Stimulated activated CD8-positive, alpha-beta memory T cell treated with anti-CD3 and anti-CD28 coated beads, Interleukin-7, amount 100 ng/mL, for 4 hours (primary cell): Measurements from ENCODE around the gene ARMCX4.
A peak's percentile ranks its signal among the peaks of the same experiment; 100 is the strongest.
"Not testable (repeated sequence)": the region's sequence is repeated elsewhere in the genome, so short reads cannot be mapped to it uniquely, and the experiment has no call there.

Experiments used
- DNase-seq, 2 donors: peaks; one replicate each; pipeline ENCODE4 v3.0.0-alpha.2; 2020; ENCODE audit warnings: low read depth in 2 of 2

The ARMCX4 gene

DNA sequence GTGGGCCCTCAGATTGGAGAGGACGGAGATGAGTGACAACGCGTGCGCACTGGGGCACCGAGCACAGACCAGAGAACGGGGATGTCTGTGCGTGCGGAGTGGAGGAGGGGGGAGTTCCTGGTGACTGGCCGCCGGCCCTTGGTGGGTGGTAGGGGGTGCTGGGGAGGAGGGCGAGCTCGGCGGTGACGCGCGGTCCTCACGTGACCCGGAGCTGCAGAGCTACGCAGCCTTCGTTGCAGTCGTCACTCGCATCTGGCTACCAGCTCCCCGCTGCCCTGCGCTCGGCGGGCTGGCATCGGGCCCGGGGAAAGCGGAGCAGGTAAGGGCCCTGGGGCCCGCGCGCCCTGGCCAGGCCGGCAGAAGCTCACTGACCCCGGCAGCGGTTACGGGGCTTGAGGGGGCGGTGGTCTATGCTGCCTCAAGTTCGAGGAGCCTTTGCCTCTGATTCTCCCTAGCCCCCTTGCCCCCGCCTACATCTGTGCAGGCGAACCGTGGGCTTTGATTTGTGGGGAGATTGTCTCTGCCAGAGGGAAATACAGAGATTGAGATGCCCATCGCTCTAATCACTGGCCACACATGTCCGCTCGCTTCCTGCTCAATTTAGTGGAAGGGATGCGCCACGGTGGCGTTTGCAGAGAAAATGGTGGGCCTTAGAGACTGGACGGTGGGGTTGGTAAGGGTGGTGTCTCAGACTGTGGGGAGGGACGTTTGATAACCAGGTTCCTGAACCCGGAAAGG is at the start of gene ARMCX4:
Gene ARMCX4, plus strand, starts transcription at position 245 of the 738 bp plus-strand sequence. CDS start 3,134 bp downstream, outside the sequence.
- peak; percentile 0 to 33 for DNase-seq

DNA sequence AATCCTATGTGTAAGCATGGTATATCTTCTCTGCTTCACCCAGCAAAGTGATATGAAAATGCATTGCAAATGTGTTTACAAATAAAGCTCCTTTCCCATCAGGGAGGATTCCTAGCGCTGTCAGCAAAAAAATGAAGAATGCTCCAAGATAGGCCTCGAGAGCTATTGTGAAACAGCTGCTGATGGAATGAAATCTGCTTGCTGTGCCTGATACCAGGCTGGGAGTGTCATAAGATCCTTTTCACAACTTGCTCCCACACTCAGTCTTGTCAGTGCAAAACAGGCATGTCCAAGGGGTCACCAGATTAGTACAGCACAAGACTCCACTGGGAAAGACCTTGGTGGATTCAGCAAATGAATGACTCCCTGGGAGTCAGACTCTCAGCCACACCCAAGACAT is 43.2 kb upstream of the ARMCX4 start:
- DNase-seq = no peak

DNA sequence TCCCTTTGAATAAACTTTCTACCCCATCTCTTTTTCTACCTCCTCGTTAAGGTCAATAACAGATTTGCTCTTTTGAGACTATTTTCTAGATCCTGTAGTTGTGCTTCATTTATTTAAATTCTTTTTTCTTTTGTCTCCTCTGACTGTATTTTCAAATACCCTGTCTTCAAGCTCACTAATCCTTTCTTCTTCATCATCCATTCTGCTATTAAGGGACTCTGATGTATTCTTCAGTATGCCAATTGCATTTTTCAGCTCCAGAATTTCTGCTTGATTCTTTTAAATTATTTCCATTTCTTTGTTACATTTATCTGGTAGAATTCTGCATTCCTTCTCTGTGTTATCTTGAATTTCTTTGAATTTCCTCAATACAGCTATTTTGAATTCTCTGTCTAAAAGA is 36.0 kb upstream of the ARMCX4 start:
- no peak for DNase-seq

DNA sequence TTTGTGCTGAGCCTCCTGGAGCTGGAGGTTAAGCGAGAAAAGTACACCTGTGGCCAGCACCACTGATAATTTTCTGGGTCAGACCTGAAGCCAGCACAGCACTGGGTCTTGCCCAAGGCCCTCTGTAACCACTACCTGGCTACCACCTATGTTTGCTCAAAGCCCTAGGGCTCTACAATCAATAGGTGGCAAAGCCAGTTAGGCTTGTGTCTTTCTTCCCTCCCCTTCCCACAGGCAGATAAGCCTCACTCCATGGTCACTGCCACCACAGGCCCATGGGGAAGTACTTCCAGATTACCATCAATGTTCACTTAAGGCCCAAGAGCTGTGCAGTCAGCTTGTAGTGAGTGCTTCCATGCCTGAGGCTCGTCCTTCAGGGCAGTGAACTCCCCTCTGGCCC is 35.2 kb upstream of the ARMCX4 start:
- no peak for DNase-seq

DNA sequence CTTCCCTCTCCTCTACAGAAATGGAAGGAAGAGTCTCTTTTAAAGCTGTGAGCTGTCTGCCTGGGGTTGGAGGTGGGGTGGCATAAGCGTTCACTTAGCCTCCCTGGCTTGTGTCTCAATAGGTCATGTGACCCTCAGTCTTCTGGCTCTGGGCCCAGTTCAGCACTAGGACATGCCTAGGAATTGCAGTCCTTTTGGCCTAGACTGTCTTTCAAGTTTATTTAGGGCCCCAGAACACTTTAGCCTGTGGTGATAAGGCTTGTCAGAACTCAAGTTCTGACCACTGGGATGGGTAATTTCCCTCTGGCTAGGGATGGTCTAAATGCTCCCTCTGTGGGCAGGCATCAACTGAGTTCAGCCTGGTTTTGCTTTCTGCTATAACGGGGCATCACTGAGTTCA is 34.3 kb upstream of the ARMCX4 start:
- DNase-seq = no peak

DNA sequence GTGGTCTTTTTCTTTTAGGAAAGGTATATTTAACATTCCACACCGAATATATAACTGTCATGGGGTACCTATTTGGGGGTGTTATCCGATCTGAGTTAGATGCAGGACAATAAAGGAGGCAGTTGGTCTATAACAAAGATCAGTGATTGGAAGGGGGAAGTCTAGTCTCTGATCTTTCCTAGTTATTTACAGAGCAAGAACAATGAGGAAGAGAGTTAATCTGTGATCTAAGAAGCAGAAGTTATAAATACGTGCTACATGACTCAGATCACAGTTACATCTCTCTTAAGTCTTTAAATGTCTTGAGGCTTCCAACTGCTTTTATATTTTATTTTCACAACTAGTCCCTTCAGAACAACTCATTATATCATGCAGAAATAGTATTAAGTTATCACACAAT is 33.2 kb upstream of the ARMCX4 start:
- no peak for DNase-seq

DNA sequence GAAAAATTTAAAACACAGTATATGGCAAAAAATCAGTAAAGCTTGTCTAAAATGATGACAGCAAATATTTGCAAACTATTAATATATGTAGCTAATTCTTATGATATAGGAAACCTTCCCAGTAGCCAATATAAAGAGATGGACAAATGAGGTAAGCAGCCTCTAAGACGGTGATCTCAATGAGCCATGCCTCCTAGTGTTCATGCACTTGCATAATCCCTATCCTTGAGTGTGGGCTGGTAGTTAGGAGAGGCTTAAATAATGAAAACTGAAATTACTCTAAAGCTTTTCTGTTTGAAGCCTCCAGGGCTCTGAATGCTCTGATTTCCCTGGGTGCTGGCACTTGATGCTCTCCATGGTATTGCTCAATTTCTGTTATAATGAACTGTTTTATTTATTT is 24.6 kb upstream of the ARMCX4 start:
- no peak for DNase-seq

DNA sequence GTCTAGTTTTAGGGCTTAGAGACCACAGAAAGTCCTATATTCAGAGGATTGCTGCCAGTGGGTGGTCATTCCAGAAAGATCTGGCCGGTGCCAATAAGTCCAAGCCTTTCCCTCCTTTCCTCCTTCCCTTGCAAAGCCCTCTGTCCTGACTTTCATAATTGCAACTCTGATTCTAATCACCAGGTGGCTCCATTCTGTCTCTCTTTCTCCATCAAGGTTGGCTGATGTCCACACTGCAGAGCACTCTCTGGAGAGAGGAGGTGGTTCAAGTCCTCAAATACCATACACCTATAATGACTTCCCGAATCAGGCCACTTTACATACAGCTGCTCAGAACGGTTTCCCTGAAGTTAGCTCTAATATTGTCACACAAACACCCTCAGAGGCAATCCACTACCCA is 22.4 kb upstream of the ARMCX4 start:
- DNase-seq = no peak

DNA sequence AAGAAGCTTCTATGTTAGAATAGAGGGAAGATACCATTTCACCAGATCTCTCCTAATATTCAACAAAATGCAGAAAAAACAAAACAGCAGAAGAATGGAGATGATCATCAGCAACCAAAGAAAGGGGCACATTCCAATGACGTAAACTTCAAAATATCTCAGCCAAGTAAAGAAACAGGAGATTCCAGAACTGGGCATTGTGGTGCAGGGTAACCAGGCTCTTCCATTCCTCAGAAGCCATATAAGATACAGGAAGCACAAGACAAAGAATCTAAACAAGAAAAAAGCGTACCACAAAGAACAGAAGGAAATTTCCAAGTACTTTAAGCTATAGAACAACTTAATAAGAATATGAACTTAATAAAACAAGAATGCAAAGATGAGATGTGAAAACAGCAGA is 6.9 kb upstream of the ARMCX4 start:
- DNase-seq = no peak

DNA sequence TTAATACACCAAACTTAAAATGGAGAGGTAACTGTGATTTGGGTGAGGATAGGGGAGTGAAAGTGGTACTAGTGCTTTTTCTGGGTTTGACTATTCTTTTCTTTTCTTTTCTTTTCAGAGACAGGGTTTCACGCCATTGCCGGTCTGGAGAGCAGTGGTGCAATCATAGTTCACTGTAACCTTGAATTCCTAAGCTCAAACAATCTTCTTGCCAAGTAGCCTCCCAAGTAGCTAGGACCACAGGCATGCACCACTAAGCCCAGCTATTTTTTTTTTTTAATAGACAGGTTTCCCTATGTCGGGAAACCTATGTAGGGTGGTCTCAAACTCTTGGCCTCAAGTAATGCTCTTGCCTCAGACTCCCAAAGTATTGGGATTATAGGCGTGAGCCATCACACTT is 3.0 kb upstream of the ARMCX4 start:
- no peak for DNase-seq

DNA sequence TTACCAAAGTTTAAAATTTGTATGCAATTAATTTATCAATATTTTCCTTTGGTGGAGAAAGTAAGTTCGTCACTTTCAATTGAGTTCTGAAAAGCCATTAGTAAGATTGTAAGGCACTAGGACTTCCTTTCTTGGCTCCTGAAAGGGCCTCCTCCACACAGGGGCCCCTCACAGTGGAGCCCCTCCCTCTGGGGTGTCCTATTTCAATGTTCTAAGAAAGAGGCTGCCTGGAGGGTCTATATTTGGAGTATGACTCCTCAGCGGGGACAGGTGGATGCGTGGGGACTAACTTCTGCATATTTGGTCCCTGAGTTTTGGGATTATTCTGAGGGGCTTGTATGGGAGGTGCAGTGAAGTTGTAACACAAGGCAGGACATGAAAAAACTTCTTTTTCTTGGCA is 1.6 kb upstream of the ARMCX4 start:
- DNase-seq = no peak

DNA sequence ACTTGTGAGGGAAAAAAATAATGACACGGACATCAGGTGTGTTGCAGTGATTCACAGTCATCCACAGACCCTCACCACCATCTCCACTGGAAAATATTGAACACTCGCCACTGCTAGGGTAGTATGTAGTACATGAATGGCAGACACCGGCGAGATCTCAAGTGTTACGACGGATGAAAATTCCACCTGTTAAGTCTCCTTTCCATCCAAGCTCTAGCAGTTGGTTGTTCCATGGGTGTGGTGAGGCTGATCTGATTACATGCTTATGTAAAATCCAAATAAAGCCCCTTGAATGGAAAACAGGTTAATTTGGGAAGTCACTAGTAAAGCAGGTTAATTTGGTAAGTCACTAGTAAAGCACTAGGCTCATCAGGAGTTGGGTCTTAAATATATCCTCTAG is 1.1 kb upstream of the ARMCX4 start:
- no peak for DNase-seq

DNA sequence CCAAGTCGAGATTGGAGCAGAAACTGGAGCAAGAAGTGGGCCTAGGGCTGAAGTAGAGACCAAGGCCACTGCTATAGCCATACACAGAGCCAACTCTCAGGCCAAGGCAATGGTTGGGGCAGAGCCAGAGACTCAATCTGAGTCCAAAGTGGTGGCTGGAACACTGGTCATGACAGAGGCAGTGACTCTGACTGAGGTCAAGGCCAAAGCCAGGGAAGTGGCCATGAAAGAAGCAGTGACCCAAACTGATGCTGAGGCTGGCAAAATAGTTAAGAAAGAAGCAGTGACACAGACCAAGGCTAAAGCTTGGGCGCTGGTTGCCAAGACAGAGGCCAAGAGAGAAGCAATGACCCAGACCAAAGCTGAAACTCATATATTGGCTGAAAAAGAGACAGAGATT is 3.5 kb downstream of the ARMCX4 start:
- DNase-seq = no peak

DNA sequence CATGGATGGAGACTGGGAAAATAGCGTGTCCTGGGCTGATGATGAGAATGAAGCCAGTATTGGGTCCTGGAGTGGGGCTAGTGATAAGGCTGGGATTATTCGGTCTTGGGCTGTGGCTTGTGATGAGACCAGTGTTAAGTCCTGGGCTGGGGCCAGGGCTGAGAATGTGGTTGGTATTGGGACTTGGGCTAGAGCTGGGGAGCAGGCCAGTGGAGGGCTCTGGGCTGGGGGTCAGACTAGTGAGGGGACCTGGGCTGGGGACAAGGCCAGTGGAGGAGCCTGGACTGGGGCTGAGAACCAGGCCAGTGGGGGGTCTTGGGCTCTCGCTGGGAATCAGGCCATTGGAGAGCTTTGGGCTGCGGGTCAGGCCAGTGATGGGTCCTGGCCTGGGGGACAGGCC is 6.7 kb downstream of the ARMCX4 start:
- no peak for DNase-seq

DNA sequence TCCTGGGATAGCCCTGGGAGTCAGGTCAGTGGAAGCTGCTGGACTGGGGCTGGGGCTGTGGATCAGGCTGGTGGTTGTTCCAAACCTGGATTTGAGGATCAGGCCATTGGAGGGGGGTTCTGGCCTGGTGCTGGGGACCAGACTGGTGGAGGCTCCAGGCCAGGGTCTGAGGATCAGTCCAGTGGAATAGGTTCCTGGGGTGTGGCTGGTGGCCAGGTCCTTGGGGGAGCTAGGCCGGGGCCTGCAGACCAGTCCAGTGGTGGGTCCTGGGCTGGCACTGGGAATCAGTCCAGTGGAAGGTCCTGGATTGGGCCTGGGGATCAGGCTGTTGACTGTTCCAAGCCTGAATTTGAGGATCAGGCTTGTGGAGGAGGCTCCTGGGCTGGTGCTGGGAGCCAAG is 8.0 kb downstream of the ARMCX4 start:
- DNase-seq = no peak

DNA sequence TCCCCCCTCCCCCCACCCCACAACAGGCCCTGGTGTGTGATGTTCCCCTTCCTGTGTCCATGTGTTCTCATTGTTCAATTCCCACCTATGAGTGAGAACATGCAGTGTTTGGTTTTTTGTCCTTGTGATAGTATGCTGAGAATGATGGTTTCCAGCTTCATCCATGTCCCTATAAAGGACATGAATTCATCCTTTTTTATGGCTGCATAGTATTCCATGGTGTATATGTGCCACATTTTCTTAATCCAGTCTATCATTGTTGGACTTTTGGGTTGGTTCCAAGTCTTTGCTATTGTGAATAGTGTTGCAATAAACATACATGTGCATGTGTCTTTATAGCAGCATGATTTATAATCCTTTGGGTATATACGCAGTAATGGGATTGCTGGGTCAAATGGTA is 17.7 kb downstream of the ARMCX4 start:
- not testable (repeated sequence) for DNase-seq

DNA sequence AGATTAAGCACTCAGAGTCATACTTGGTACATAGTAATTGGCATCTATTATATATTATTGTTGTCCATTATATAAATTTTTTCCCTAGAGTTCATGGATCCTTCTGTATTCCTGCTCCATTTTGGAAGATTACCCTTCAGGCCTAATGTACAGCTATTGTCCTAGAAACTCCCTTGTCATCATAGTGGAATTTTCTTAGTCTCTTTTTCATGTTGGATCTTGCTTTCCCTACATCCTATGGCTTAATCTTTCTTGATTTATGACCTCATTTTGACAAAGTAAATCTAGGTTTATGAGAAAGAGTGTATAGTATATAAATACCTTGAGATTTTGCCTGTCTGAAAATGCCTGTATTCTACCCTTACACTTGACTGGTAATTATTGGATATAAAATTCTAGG is 22.1 kb downstream of the ARMCX4 start:
- no peak for DNase-seq

DNA sequence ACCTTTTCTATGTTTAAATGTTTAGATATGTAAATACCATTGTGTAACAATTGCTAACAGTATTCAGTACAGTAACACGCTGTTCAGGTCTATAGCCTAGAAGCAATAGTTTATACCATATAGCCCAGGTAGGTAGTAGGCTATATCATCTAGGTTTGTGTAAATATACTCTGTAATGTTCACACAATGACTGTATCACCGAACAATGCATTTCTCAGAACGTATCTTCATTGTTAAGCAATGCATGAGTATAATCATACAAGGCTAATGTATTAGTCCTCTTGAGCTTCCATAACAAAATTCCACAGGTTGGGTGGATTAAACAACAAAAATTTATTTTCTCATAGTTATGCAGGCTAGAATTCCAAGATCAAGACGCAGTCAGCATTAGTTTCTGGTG is 22.7 kb downstream of the ARMCX4 start:
- DNase-seq = no peak

DNA sequence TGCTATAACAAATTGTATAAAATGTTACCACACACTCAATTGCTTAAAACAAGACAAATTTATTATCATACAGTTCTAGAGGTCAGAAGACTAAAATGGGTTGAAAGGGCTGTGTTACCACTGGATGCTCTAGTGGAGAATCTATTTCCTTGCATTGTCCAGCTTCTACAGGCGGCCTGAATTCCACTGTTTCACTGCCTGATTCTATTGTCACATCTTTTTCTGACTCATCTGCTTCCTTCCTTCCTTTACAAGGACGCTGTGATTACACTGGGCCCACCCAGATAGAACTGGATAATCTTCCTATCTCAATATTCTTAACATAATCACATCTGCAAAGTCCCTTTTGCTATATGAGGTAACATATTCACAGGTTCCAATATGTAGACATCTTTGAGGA is 45.7 kb downstream of the ARMCX4 start:
- no peak for DNase-seq
